Stimulated activated CD4-positive, alpha-beta T cell treated with anti-CD3 and anti-CD28 coated beads, Interleukin-4, amount 100 ng/mL, for 4 hours (primary cell): Measurements from ENCODE around the gene TNRC6A.
"Not testable (repeated sequence)": the region's sequence is repeated elsewhere in the genome, so short reads cannot be mapped to it uniquely, and the experiment has no call there.

Experiments
- DNase-seq, 2 experiments: peaks; one replicate each; pipeline ENCODE4 v3.0.0-alpha.2; 2020

Gene TNRC6A

GRCh38 chr16:24728891-24729242, 584 bp upstream of the TNRC6A start:
- DNase-seq: peak in 1 of 2 experiments; percentile 34

- DNase-seq: peak; percentile 28 to 37
These were observed 732 bp downstream of the TNRC6A start for GRCh38 chr16:24729951-24730815.

- no peak for DNase-seq
These were observed 1.5 kb downstream of the TNRC6A start for GRCh38 chr16:24730914-24731313.

- DNase-seq: no peak
These were observed 2.4 kb downstream of the TNRC6A start for GRCh38 chr16:24731722-24732419.

DNA sequence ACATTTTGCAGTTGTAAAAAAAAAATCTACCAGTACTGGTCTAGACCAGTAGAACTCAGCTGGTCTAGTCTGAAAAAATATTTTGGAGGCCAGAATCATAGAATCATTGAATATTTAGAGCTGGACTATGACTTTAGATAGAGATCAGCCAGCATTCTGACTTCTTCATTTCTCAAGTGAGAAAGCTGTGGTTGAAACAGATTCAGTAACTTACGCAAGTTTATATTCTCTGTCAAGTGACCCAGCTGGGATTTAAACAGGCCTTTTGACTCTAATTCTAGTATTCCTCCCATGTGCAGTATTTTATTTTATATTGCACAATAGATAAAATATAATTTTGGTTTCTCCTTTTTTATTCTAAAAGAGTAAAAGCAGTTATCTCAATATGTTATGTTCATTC, 4.9 kb downstream of the TNRC6A start:
- DNase-seq: no peak

- no peak for DNase-seq
These were observed 7.3 kb downstream of the TNRC6A start for GRCh38 chr16:24736758-24737157.

DNA sequence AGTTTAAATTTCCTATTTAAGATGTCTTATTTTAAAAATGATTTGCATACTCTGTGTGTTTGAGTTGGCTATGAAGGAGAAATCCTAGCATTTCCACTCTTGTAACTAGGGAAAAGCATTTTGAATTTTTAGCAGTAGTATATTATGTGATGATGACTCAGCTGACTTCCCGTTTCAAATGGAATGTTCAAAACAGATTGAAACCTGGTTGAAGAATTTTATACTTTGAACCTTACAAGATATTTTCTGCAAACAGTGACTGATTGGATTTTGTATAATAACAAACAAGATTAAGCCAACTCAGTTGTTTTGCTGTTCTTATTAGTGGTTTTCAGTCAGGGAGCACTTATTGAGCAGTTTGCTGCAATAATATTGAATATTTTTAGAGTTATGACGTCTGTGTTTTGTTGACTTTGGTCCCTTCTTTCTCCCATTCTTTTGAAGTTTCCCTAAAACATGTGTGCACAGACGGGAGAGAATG, 8.0 kb downstream of the TNRC6A start:
- no peak for DNase-seq

GRCh38 chr16:24737916-24738594, 8.6 kb downstream of the TNRC6A start:
- no peak for DNase-seq

- DNase-seq: no peak
These were observed 9.4 kb downstream of the TNRC6A start for GRCh38 chr16:24738895-24739294.

- DNase-seq: no peak
These were observed 12.4 kb downstream of the TNRC6A start for GRCh38 chr16:24741862-24742261.

DNA sequence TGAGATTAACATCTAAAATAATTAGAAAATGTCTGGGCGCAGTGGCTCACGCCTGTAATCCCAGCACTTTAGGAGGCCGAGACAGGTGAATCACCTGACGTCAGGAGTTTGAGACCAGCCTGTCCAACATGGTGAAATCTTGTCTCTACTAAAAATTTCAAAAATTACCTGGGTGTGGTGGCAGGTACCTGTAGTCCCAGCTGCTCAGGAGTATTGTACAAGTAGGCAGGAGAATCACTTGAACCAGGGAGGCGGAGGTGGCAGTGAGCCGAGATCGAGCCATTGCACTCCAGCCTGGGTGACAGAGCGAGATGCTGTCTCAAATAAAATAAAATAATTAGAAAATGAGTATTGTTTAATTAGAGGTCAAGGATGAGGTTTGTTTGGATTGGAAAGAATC, 13.2 kb downstream of the TNRC6A start:
- DNase-seq: not testable (repeated sequence)

GRCh38 chr16:24745391-24745790, 15.9 kb downstream of the TNRC6A start:
- DNase-seq: no peak

- no peak for DNase-seq
These were observed 16.3 kb downstream of the TNRC6A start for GRCh38 chr16:24745791-24746190.

GRCh38 chr16:24747441-24747840, 18.0 kb downstream of the TNRC6A start:
- no peak for DNase-seq

DNA sequence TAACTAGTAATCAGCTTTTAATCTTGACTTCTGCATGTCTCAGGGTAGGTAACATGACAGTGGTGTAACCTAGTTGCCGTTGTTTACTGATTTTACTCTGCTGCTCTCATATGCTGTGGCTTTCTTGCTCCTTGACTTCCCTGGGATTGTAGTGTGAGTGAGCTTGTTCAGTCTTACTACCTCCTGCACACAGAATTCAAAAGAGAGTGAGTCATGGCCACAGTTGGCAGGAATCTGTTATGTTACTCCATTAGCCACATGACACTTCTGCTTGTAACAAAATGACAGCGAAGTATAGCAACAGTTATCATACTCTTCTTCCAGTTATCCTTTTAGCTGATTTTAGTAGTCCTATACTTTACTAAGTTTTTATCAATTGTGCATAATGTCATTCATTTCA, 18.8 kb downstream of the TNRC6A start:
- no peak for DNase-seq

GRCh38 chr16:24749310-24749709, 19.9 kb downstream of the TNRC6A start:
- DNase-seq: no peak

DNA sequence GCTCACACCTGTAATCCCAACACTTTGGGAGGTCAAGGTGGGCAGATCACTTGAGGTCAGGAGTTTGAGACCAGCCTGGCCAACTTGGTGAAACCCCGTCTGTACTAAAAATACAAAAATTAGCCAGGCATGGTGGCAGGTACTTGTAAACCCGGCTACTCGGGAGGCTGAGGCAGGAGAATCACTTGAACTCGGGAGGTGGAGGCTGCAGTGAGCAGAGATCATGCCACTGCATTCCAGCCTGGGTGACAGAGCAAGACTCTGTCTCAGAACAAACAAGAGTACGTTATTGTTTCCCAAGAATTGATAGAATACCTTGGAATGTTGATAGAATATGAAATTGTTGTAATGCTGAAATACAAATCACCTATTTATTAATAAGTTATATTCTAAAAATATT, 20.4 kb downstream of the TNRC6A start:
- not testable (repeated sequence) for DNase-seq

DNA sequence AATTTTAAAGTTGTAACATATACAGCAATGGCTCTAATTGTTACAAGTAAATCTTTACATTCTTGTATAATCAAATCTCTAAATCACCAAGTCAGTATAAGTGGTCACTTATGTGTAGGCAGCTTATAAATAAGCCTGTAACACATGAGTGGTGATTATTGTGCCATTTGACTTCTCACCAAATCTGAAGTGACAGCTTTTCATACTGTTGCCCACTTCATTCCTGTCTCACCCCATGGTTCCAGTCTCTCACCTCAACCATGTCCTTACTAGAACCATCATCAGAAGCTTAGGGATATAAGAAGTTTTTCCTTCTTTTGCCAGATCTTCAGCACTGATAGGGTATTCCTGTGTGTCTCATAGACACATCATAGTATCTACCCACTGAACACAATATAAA, 23.5 kb downstream of the TNRC6A start:
- DNase-seq: no peak

DNA sequence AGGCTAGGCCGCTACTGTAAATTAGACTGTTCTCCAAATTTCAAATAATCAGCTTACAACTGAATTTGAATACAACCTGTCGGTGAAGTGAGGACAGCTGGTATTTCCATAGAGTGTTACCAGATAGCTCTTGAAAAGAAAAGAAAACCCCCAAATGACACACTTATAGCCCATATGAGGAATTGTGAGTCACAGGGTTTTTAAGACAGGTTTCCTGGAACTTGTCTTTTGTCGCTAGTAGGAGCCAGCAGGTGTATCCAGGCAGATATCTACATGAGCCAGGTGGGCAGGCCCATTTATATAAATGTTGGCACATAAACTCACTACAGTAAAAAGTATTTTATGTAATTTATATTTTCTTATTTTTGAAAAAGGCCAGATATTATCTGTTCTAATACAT, 24.0 kb downstream of the TNRC6A start:
- DNase-seq: peak in 1 of 2 experiments; percentile 39

- no peak for DNase-seq
These were observed 25.1 kb downstream of the TNRC6A start for GRCh38 chr16:24754543-24754942.

- no peak for DNase-seq
These were observed 25.9 kb downstream of the TNRC6A start for GRCh38 chr16:24755201-24755874.

DNA sequence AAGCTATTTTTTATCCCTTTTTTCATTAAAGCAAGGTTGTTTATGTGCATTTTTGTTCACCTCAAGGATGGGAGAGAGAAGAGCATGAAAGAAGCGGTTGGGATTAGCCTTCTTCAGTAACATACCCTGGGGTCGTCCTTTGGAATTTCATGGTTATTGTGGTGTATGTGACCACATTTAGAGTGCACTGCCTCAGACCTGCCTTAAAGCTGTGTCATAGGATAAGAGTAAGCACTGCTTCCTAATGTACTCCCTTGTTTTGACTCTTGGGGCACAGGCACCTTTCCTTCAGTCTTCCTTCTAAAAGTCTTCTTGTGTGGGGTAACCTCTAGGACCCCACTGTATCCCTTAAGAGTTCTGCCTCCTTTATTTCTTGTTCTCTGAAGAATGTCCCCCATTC, 28.9 kb downstream of the TNRC6A start:
- no peak for DNase-seq

DNA sequence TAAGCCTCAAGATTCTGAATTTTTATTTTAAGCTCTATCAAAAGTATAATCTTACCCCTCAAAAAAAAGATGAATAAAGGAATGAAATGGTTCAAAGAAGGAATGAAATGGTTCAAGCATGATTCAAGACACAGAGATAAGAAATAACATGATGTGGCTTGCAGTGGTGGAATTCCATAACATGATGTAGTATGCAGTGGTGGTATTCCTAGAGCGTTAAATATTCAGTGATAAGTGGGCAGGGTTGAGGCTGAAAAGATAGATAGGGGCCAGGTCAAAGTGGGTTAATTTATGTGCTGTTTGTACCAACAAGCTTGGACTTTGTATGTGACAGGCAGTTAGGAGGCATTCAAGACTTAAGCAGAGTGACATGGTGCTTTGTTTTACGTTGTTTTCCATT, 29.6 kb downstream of the TNRC6A start:
- DNase-seq: no peak
